Measurements from ENCODE around the gene TF.

DNA sequence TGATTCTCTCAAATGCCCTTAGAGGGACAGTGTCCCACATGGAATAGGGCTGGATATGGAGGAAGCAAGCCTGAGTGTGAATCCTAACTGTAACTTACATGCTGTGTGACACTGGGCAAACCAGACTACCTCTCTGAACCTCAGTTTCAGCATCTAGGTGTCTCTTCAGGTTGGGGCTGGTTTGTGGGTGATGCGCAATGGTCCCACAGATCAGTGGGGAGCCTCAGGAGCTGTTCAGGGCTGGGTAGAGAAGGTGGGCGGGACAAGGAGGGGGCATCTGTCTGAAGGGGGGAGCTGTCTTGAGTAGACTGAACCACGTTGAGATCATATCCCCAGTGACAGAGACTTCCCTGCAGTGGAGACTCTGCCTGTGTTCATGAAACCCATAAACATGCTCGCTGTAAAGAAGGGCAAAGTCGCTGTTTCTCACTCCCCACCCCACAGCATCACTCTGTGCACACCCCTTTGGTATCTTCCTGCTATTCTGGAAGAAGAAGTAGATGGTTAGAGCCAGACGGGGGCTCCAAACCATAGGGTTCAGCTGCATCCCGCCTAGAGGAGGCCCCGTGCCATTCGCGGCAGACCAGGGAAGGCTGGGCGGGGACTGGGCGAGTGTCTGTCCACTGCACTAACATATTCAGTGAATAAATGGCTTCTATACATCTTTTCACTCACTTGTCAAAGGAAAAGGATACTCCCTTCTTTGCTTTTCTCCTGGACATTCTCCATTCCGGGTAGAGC is 87.9 kb downstream of the TF start:
- TF ChIP-seq, protein P1, sequence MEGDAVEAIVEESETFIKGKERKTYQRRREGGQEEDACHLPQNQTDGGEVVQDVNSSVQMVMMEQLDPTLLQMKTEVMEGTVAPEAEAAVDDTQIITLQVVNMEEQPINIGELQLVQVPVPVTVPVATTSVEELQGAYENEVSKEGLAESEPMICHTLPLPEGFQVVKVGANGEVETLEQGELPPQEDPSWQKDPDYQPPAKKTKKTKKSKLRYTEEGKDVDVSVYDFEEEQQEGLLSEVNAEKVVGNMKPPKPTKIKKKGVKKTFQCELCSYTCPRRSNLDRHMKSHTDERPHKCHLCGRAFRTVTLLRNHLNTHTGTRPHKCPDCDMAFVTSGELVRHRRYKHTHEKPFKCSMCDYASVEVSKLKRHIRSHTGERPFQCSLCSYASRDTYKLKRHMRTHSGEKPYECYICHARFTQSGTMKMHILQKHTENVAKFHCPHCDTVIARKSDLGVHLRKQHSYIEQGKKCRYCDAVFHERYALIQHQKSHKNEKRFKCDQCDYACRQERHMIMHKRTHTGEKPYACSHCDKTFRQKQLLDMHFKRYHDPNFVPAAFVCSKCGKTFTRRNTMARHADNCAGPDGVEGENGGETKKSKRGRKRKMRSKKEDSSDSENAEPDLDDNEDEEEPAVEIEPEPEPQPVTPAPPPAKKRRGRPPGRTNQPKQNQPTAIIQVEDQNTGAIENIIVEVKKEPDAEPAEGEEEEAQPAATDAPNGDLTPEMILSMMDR (IDR thresholded peaks at IDR 0.05) = no peak
- TF ChIP-seq POLR2A (IDR thresholded peaks at IDR 0.05) = no peak
